Measurements from ENCODE around the gene CHORDC1. TPM values are rescaled to one million over a fixed set of nuclear protein-coding genes. Genes with fewer than 3 reads are reported as not detected.

CHORDC1 gene
- total and polyA plus RNA-seq, 2 donors (not counting 3 experiments of a cell fraction or from before 2014, with no cell fraction given), result 30.3 to 56.8 TPM

DNA sequence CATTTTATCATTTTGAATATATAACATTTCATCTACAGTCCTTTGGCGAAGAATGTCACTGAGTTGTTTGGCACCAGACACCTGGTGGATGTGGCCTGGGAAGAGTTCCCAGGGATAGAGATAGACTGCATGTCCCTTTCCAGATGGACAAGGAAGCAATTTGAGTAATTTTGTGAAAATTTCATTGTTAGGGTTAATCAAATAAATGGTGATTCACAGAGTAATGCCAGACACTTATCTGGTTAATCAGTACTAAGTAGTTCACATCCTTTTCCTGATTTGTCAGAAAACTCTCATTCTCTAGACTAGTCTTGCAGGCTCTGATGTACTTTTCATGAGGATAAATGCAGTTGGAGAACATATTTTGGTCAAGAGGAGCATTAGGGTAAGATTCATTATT, 46.8 kb downstream of the CHORDC1 start:
- H3K9ac ChIP-seq (replicated peaks; ENCODE audit: extremely low read depth, insufficient read depth, low read length), result no peak overlapping the region
- H2AFZ ChIP-seq (ENCODE audit: low read depth, low read length), result no peak overlapping the region
- ChIA-PET POLR2A (no interaction called here), CTCF (no interaction called here)
- peak overlapping the region; percentile 31 for H3K4me2 ChIP-seq (ENCODE audit: insufficient read depth, low read length)
- dilution Hi-C loops (cut with MboI; ENCODE audit: extremely low pct_ligation_motif_present, low sequenced_read_pairs), result no loop called here
- no TSS peak for BruUV-seq (replicated peaks)
- intact Hi-C loops (cut with micrococcal nuclease), result no loop called here
- H3K79me2 ChIP-seq (ENCODE audit: control insufficient read depth, insufficient read depth, low read length), result no peaks in the 10 kb centered on the region
- H3K4me1 ChIP-seq (ENCODE audit: control insufficient read depth, extremely low read depth, insufficient read depth, low read length), result peaks cover 6% of the 10 kb centered on the region
- H3K9me1 ChIP-seq (replicated peaks; ENCODE audit: control insufficient read depth, extremely low read depth, insufficient read depth, low read length), result no peaks in the 10 kb centered on the region
- no peak overlapping the region for H3K27ac ChIP-seq (ENCODE audit: insufficient read depth, low read depth, low read length)
- no peaks in the 10 kb centered on the region for H4K20me1 ChIP-seq (replicated peaks; ENCODE audit: control insufficient read depth, extremely low read depth, insufficient read depth, low read length)
- TF ChIP-seq, protein P1, sequence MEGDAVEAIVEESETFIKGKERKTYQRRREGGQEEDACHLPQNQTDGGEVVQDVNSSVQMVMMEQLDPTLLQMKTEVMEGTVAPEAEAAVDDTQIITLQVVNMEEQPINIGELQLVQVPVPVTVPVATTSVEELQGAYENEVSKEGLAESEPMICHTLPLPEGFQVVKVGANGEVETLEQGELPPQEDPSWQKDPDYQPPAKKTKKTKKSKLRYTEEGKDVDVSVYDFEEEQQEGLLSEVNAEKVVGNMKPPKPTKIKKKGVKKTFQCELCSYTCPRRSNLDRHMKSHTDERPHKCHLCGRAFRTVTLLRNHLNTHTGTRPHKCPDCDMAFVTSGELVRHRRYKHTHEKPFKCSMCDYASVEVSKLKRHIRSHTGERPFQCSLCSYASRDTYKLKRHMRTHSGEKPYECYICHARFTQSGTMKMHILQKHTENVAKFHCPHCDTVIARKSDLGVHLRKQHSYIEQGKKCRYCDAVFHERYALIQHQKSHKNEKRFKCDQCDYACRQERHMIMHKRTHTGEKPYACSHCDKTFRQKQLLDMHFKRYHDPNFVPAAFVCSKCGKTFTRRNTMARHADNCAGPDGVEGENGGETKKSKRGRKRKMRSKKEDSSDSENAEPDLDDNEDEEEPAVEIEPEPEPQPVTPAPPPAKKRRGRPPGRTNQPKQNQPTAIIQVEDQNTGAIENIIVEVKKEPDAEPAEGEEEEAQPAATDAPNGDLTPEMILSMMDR (IDR thresholded peaks at IDR 0.05; ENCODE audit: extremely low read depth in 1 of 2, insufficient read depth in 1 of 2, low read depth in 1 of 2, low read length in 2 of 2), result no peak
- TF ChIP-seq GATA2 (IDR thresholded peaks at IDR 0.05; ENCODE audit: insufficient read depth, insufficient read length, low read depth, low read length) (peak; percentile 89), JUN (IDR thresholded peaks at IDR 0.05; ENCODE audit: borderline replicate concordance, insufficient read depth, insufficient read length, low read depth) (no peak), MYC (IDR thresholded peaks at IDR 0.05; ENCODE audit: low read depth, low read length) (no peak), FOS (IDR thresholded peaks at IDR 0.05; ENCODE audit: borderline replicate concordance, insufficient read depth, low read length) (peak; percentile 23), POLR2A (IDR thresholded peaks at IDR 0.05; ENCODE audit: low read depth, low read length) (no peak), EZH2 (IDR thresholded peaks at IDR 0.05; ENCODE audit: borderline replicate concordance, low read depth, low read length, severe bottlenecking) (no peak), POLR2AphosphoS5 (IDR thresholded peaks at IDR 0.05; ENCODE audit: insufficient read depth, low read depth, low read length) (no peak)
- TF ChIP-seq, protein P2, sequence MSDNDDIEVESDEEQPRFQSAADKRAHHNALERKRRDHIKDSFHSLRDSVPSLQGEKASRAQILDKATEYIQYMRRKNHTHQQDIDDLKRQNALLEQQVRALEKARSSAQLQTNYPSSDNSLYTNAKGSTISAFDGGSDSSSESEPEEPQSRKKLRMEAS (IDR thresholded peaks at IDR 0.05; ENCODE audit: insufficient read depth, insufficient read length), result no peak
- H3K36me3 ChIP-seq (ENCODE audit: control insufficient read depth in 2 of 2, extremely low read depth in 1 of 2, insufficient read depth in 2 of 2, low read length in 2 of 2), result no peaks in the 10 kb centered on the region
- FAIRE-seq (peak; percentile 74), DNase-seq (ENCODE audit: low read depth, low spot score) (peak; percentile 26)
- H3K27me3 ChIP-seq (ENCODE audit: control insufficient read depth in 2 of 2, insufficient read depth in 2 of 2, low read length in 2 of 2), result no peaks in the 10 kb centered on the region
- H3K4me3 ChIP-seq (replicated peaks in 1 of 3; ENCODE audit: insufficient read depth in 1 of 3, low read depth in 1 of 3, low read length in 3 of 3), result no peak overlapping the region
- no peaks in the 10 kb centered on the region for H3K9me3 ChIP-seq (replicated peaks; ENCODE audit: control insufficient read depth, insufficient read depth, low read length)

All from endothelial cell of umbilical vein (primary cell).